IgD-negative memory B cell (primary cell): ENCODE data around the gene PRKAR1B. TPM values are rescaled to one million over a fixed set of nuclear protein-coding genes. Genes with fewer than 3 reads are reported as not detected.

ENCODE experiments used
- H3K27ac Mint-ChIP-seq, 3 donors: one replicate each; pipeline ENCODE4 v1.8.0; 2020 to 2022; ENCODE audit warnings: mild to moderate bottlenecking in 3 of 3, mixed read lengths in 3 of 3, moderate library complexity in 1 of 3
- H3K27me3 Mint-ChIP-seq: one replicate; pipeline ENCODE4 v1.8.0; 2021; ENCODE audit warnings: mixed read lengths
- H3K36me3 Mint-ChIP-seq: one replicate; pipeline ENCODE4 v1.8.0; 2020; ENCODE audit warnings: mild to moderate bottlenecking, mixed read lengths
- H3K4me1 Mint-ChIP-seq, 3 donors: one replicate each; pipeline ENCODE4 v1.8.0; 2020 to 2022; ENCODE audit warnings: mixed read lengths in 3 of 3, mild to moderate bottlenecking in 1 of 3
- H3K4me3 Mint-ChIP-seq, 4 donors: one replicate each; pipeline ENCODE4 v1.8.0; 2020 to 2022; ENCODE audit warnings: mild to moderate bottlenecking in 4 of 4, mixed read lengths in 4 of 4, moderate library complexity in 3 of 4
- H3K9me3 Mint-ChIP-seq, 3 donors: one replicate each; pipeline ENCODE4 v1.8.0; 2020 to 2021; ENCODE audit warnings: mixed read lengths in 3 of 3, mild to moderate bottlenecking in 1 of 3
- polyA plus RNA-seq: library from polyadenylated mRNA; unstranded; fragments of 300-500 nt; fragmentation: Illumina TruSeq; gene quantifications from one replicate; pipeline ENCODE4 v1.2.3, GENCODE V29; 2021

Gene PRKAR1B
- 4.6 TPM for polyA plus RNA-seq

GRCh38 chr7:727104-727805 is at the start of gene PRKAR1B:
Gene PRKAR1B (minus strand): TSS chr7:727281. CDS start chr7:711505, 15,776 bp downstream.
- Mint-ChIP-seq H3K9me3 (no peaks in the 10 kb centered on the region), H3K27ac (peak within 1 kb of the TSS in 2 of 3 donors; percentile 80 to 81), H3K36me3 (peaks cover 5% of the 10 kb centered on the region), H3K4me3 (peak within 1 kb of the TSS; percentile 80 to 93 (median 90)), H3K4me1 (peaks cover 15 to 17% (median 17%) of the 10 kb centered on the region in 3 donors), H3K27me3 (no peaks in the 10 kb centered on the region)

GRCh38 chr7:776381-776780 is 49.3 kb upstream of the PRKAR1B start:
- Mint-ChIP-seq H3K27ac (no peak overlapping the region), H3K9me3 (no peaks in the 10 kb centered on the region), H3K36me3 (peaks cover 3% of the 10 kb centered on the region)

GRCh38 chr7:774161-775109 is 47.4 kb upstream of the PRKAR1B start:
- no peak overlapping the region for H3K4me3 Mint-ChIP-seq
- no peaks in the 10 kb centered on the region for H3K4me1 Mint-ChIP-seq
- no peak overlapping the region for H3K27ac Mint-ChIP-seq
- peaks cover 3% of the 10 kb centered on the region for H3K36me3 Mint-ChIP-seq
- no peaks in the 10 kb centered on the region for H3K27me3 Mint-ChIP-seq
- no peaks in the 10 kb centered on the region for H3K9me3 Mint-ChIP-seq

More at GRCh38 chr7:776381-776780, 49.3 kb upstream of the PRKAR1B start:
- Mint-ChIP-seq H3K27me3 (no peaks in the 10 kb centered on the region), H3K4me1 (no peaks in the 10 kb centered on the region), H3K4me3 (no peak overlapping the region)

GRCh38 chr7:773622-773915 is 46.5 kb upstream of the PRKAR1B start:
- Mint-ChIP-seq H3K4me1 (no peaks in the 10 kb centered on the region), H3K4me3 (no peak overlapping the region), H3K27ac (no peak overlapping the region), H3K36me3 (peaks cover 3% of the 10 kb centered on the region), H3K9me3 (no peaks in the 10 kb centered on the region), H3K27me3 (no peaks in the 10 kb centered on the region)

- Mint-ChIP-seq H3K4me1 (no peaks in the 10 kb centered on the region), H3K4me3 (no peak overlapping the region), H3K27ac (no peak overlapping the region), H3K36me3 (peaks cover 3% of the 10 kb centered on the region), H3K27me3 (no peaks in the 10 kb centered on the region), H3K9me3 (peaks cover 0 to under 1% (median 0%) of the 10 kb centered on the region in 3 donors)
These were observed 46.0 kb upstream of the PRKAR1B start for GRCh38 chr7:772861-773621.

GRCh38 chr7:772392-772791 is 45.3 kb upstream of the PRKAR1B start:
- Mint-ChIP-seq H3K27ac (no peak overlapping the region), H3K9me3 (peaks cover 0 to 2% (median 0%) of the 10 kb centered on the region in 3 donors)

GRCh38 chr7:772005-772294 is 44.9 kb upstream of the PRKAR1B start:
- H3K27me3 Mint-ChIP-seq, result no peaks in the 10 kb centered on the region
- H3K27ac Mint-ChIP-seq, result no peak overlapping the region
- H3K9me3 Mint-ChIP-seq, result peaks cover 0 to 2% (median 0%) of the 10 kb centered on the region in 3 donors
- H3K36me3 Mint-ChIP-seq, result peaks cover 4% of the 10 kb centered on the region
- H3K4me1 Mint-ChIP-seq, result no peaks in the 10 kb centered on the region
- no peak overlapping the region for H3K4me3 Mint-ChIP-seq

More at GRCh38 chr7:772392-772791, 45.3 kb upstream of the PRKAR1B start:
- peaks cover 1% of the 10 kb centered on the region for H3K36me3 Mint-ChIP-seq
- no peaks in the 10 kb centered on the region for H3K4me1 Mint-ChIP-seq
- no peak overlapping the region for H3K4me3 Mint-ChIP-seq
- no peaks in the 10 kb centered on the region for H3K27me3 Mint-ChIP-seq

GRCh38 chr7:771234-772004 is 44.3 kb upstream of the PRKAR1B start:
- H3K36me3 Mint-ChIP-seq, result peaks cover 4% of the 10 kb centered on the region
- H3K27ac Mint-ChIP-seq, result no peak overlapping the region
- no peaks in the 10 kb centered on the region for H3K4me1 Mint-ChIP-seq
- no peak overlapping the region for H3K4me3 Mint-ChIP-seq
- no peaks in the 10 kb centered on the region for H3K27me3 Mint-ChIP-seq
- H3K9me3 Mint-ChIP-seq, result peaks cover 0 to 2% (median 0%) of the 10 kb centered on the region in 3 donors

GRCh38 chr7:770741-771166 is 43.7 kb upstream of the PRKAR1B start:
- Mint-ChIP-seq H3K9me3 (peaks cover 0 to 2% (median 0%) of the 10 kb centered on the region in 3 donors), H3K4me1 (no peaks in the 10 kb centered on the region), H3K27me3 (no peaks in the 10 kb centered on the region), H3K4me3 (no peak overlapping the region), H3K36me3 (peaks cover 4% of the 10 kb centered on the region), H3K27ac (no peak overlapping the region)

- no peak overlapping the region for H3K4me3 Mint-ChIP-seq
- H3K27me3 Mint-ChIP-seq, result no peaks in the 10 kb centered on the region
- no peaks in the 10 kb centered on the region for H3K4me1 Mint-ChIP-seq
- H3K9me3 Mint-ChIP-seq, result peaks cover 0 to 2% (median 0%) of the 10 kb centered on the region in 3 donors
- peaks cover 5% of the 10 kb centered on the region for H3K36me3 Mint-ChIP-seq
- no peak overlapping the region for H3K27ac Mint-ChIP-seq
These were observed 43.3 kb upstream of the PRKAR1B start for GRCh38 chr7:770336-770735.

- no peaks in the 10 kb centered on the region for H3K27me3 Mint-ChIP-seq
- H3K36me3 Mint-ChIP-seq, result peaks cover 7% of the 10 kb centered on the region
- H3K4me1 Mint-ChIP-seq, result no peaks in the 10 kb centered on the region
- H3K27ac Mint-ChIP-seq, result no peak overlapping the region
- peaks cover 0 to 2% (median 0%) of the 10 kb centered on the region in 3 donors for H3K9me3 Mint-ChIP-seq
- H3K4me3 Mint-ChIP-seq, result no peak overlapping the region
These were observed 41.9 kb upstream of the PRKAR1B start for GRCh38 chr7:768881-769504.

GRCh38 chr7:767941-768731 is 41.1 kb upstream of the PRKAR1B start:
- Mint-ChIP-seq H3K36me3 (peaks cover 7% of the 10 kb centered on the region), H3K4me3 (no peak overlapping the region), H3K27me3 (no peaks in the 10 kb centered on the region), H3K4me1 (no peaks in the 10 kb centered on the region), H3K27ac (no peak overlapping the region), H3K9me3 (peaks cover 0 to 2% (median 0%) of the 10 kb centered on the region in 3 donors)

- H3K27me3 Mint-ChIP-seq, result no peaks in the 10 kb centered on the region
- H3K36me3 Mint-ChIP-seq, result peaks cover 7% of the 10 kb centered on the region
- H3K27ac Mint-ChIP-seq, result no peak overlapping the region
- peaks cover 0 to 2% (median 0%) of the 10 kb centered on the region in 3 donors for H3K9me3 Mint-ChIP-seq
- H3K4me1 Mint-ChIP-seq, result no peaks in the 10 kb centered on the region
- H3K4me3 Mint-ChIP-seq, result peak overlapping the region in 1 of 4 donors; percentile 65
These were observed 40.5 kb upstream of the PRKAR1B start for GRCh38 chr7:767580-767940.
